Measurements from ENCODE around the gene CACNA1A.

Gene CACNA1A

GRCh38 chr19:13483215-13483614 is 23.1 kb downstream of the CACNA1A start:
- no peak for DNase-seq (ENCODE audit: low spot score)
- in situ Hi-C loops (cut with MboI; ENCODE audit: low pct_unique_long_range_greater_than_20kb, low sequenced_read_pairs, unreplicated experiment): no loop called here
- TF ChIP-seq CTCF (IDR thresholded peaks at IDR 0.05; ENCODE audit: extremely low read depth, insufficient read depth, missing control alignments): no peak

- in situ Hi-C loops (cut with MboI; ENCODE audit: low pct_unique_long_range_greater_than_20kb, low sequenced_read_pairs, unreplicated experiment): no loop called here
- DNase-seq (ENCODE audit: low spot score): no peak
- no peak for TF ChIP-seq CTCF (IDR thresholded peaks at IDR 0.05; ENCODE audit: extremely low read depth, insufficient read depth, missing control alignments)
Measured at GRCh38 chr19:13478576-13478975, 27.7 kb downstream of the CACNA1A start.

GRCh38 chr19:13476071-13476470 is 30.2 kb downstream of the CACNA1A start:
- TF ChIP-seq CTCF (IDR thresholded peaks at IDR 0.05; ENCODE audit: extremely low read depth, insufficient read depth, missing control alignments): no peak
- no peak for DNase-seq (ENCODE audit: low spot score)
- in situ Hi-C loops (cut with MboI; ENCODE audit: low pct_unique_long_range_greater_than_20kb, low sequenced_read_pairs, unreplicated experiment): no loop called here

DNA sequence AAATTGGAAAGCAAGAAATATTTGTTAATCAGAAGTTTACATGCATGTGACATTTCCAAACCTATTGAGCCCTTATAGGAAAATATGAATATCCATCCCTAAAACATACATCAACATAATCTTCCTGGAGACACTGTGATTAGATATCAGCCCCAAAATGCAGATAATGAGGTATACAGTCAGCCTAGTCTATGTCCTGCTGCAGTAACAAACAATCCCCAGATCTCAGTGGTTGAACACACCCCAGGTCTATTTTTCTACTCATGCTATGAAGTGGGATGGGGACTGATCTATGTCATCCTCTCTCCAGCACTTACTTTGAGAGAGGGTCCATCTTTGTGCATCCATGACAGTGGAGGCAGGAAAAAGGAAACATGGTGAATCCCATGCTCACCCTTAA is 31.2 kb downstream of the CACNA1A start:
- no peak for DNase-seq (ENCODE audit: low spot score)
- in situ Hi-C loops (cut with MboI; ENCODE audit: low pct_unique_long_range_greater_than_20kb, low sequenced_read_pairs, unreplicated experiment): no loop called here
- TF ChIP-seq CTCF (IDR thresholded peaks at IDR 0.05; ENCODE audit: extremely low read depth, insufficient read depth, missing control alignments): no peak

GRCh38 chr19:13466697-13467096 is 39.6 kb downstream of the CACNA1A start:
- no peak for TF ChIP-seq CTCF (IDR thresholded peaks at IDR 0.05; ENCODE audit: extremely low read depth, insufficient read depth, missing control alignments)
- DNase-seq (ENCODE audit: low spot score): no peak
- in situ Hi-C loops (cut with MboI; ENCODE audit: low pct_unique_long_range_greater_than_20kb, low sequenced_read_pairs, unreplicated experiment): no loop called here

- no peak for TF ChIP-seq CTCF (IDR thresholded peaks at IDR 0.05; ENCODE audit: extremely low read depth, insufficient read depth, missing control alignments)
- peak; percentile 21 for DNase-seq (ENCODE audit: low spot score)
- in situ Hi-C loops (cut with MboI; ENCODE audit: low pct_unique_long_range_greater_than_20kb, low sequenced_read_pairs, unreplicated experiment): no loop called here
Measured at GRCh38 chr19:13463296-13463695, 43.0 kb downstream of the CACNA1A start.

GRCh38 chr19:13461536-13461935 is 44.7 kb downstream of the CACNA1A start:
- in situ Hi-C loops (cut with MboI; ENCODE audit: low pct_unique_long_range_greater_than_20kb, low sequenced_read_pairs, unreplicated experiment): no loop called here
- TF ChIP-seq CTCF (IDR thresholded peaks at IDR 0.05; ENCODE audit: extremely low read depth, insufficient read depth, missing control alignments): no peak
- DNase-seq (ENCODE audit: low spot score): no peak

Data from GM13977 (cell line).